ENCODE results near the gene PDE4D.
A peak's percentile ranks its signal among the peaks of the same experiment; 100 is the strongest.
"Not testable (repeated sequence)": the region's sequence is repeated elsewhere in the genome, so short reads cannot be mapped to it uniquely, and the experiment has no call there.

Gene PDE4D

GRCh38 chr5:59088546-59088945 is 805.0 kb downstream of the PDE4D start:
- DNase-seq: no peak

GRCh38 chr5:59086024-59086423 is 807.5 kb downstream of the PDE4D start:
- no peak for DNase-seq

- no peak for DNase-seq
Observed at GRCh38 chr5:59081693-59082092, 811.8 kb downstream of the PDE4D start.

- no peak for DNase-seq
Observed at GRCh38 chr5:59079622-59080620, 813.6 kb downstream of the PDE4D start.

GRCh38 chr5:59071755-59072549 is 821.6 kb downstream of the PDE4D start:
- DNase-seq: no peak

GRCh38 chr5:59069438-59070079 is 824.0 kb downstream of the PDE4D start:
- DNase-seq: no peak

- DNase-seq: no peak
Observed at GRCh38 chr5:59067956-59068656, 825.4 kb downstream of the PDE4D start.

GRCh38 chr5:59066367-59067163 is 827.0 kb downstream of the PDE4D start:
- no peak for DNase-seq

GRCh38 chr5:59065554-59065953 is 828.0 kb downstream of the PDE4D start:
- no peak for DNase-seq

GRCh38 chr5:59064293-59064692 is 829.2 kb downstream of the PDE4D start:
- no peak for DNase-seq

- DNase-seq: no peak
Observed at GRCh38 chr5:59062986-59063683, 830.4 kb downstream of the PDE4D start.

GRCh38 chr5:59061377-59061776 is 832.1 kb downstream of the PDE4D start:
- no peak for DNase-seq

- DNase-seq: no peak
Observed at GRCh38 chr5:59058969-59059687, 834.4 kb downstream of the PDE4D start.

- DNase-seq: no peak
Observed at GRCh38 chr5:59058237-59058636, 835.3 kb downstream of the PDE4D start.

GRCh38 chr5:59056599-59056998 is 836.9 kb downstream of the PDE4D start:
- DNase-seq: not testable (repeated sequence)

- DNase-seq: no peak
Observed at GRCh38 chr5:59055745-59056448, 837.6 kb downstream of the PDE4D start.

- no peak for DNase-seq
Observed at GRCh38 chr5:59054963-59055528, 838.5 kb downstream of the PDE4D start.

- DNase-seq: peak; percentile 10
Observed at GRCh38 chr5:59051951-59052350, 841.6 kb downstream of the PDE4D start.

- no peak for DNase-seq
Observed at GRCh38 chr5:59049095-59049494, 844.4 kb downstream of the PDE4D start.

Data from NCI-H2227 treated with DMSO at 0.1 percent for 48 hours (cell line).